GM18951 (cell line): ENCODE results near the gene KRT222.

ENCODE experiments used
- POLR2A ChIP-seq: IDR thresholded peaks from 4 replicates; pipeline ENCODE4 v1.6.1; 2011; ENCODE audit warnings: mild to moderate bottlenecking; ENCODE audit not compliant: insufficient read length, insufficient read depth; ENCODE audit errors: extremely low read depth
- in situ Hi-C: fragments of 300-500 bp; cut with MboI; formaldehyde crosslinking; loops from one replicate; pipeline ENCODE4 v1.12.0; 2022; ENCODE audit warnings: low sequenced_read_pairs, mixed read lengths, inconsistent platforms; ENCODE audit not compliant: unreplicated experiment

The KRT222 gene

GRCh38 chr17:40606548-40607353 is 58.2 kb downstream of the KRT222 start:
- in situ Hi-C loops, result no loop called here
- no peak for TF ChIP-seq POLR2A

GRCh38 chr17:40605306-40605705 is 59.7 kb downstream of the KRT222 start:
- no peak for TF ChIP-seq POLR2A
- in situ Hi-C loops, result no loop called here
